HepG2 (cell line): ENCODE measurements around the gene LRIT2. TPM values are rescaled to one million over a fixed set of nuclear protein-coding genes. Genes with fewer than 3 reads are reported as not detected.

Source experiments
- ATAC-seq: fragments of 200-7000 bp; cut with Tn5 transposase; 3 replicates; pipeline ENCODE4 v1.9.1; 2020; ENCODE audit warnings: mild to moderate bottlenecking, moderate library complexity
- BruUV-seq: library from RNA; stranded (reverse); fragments of 400-500 nt; replicated peaks from 2 replicates; lab custom pipeline; 2021; lab: Mats Ljungman, UMichigan
- CTCF ChIA-PET: fragments of 300-600 bp; formaldehyde crosslinking; extraction: SDS; loops from one replicate; lab custom pipeline; 2021; ENCODE audit warnings: low total read pairs, inconsistent platforms, low intra/inter-chr PET ratio; lab: Yijun Ruan, JAX
- POLR2A ChIA-PET: fragments of 350-600 bp; sonication (Branson Sonifier 250); formaldehyde crosslinking; loops from one replicate; lab custom pipeline; 2020; ENCODE audit warnings: antibody characterized with exemption, inconsistent platforms; lab: Yijun Ruan, JAX
- DNase-seq: peaks from one replicate; pipeline ENCODE4 v3.0.0-alpha.2; 2015; ENCODE audit warnings: low spot score
- FAIRE-seq: peaks from 3 replicates; lab custom pipeline; 2011; peaks lifted over from hg19 to GRCh38; lab: Jason Lieb, UNC
- H2AFZ ChIP-seq: one replicate; pipeline ENCODE4 v1.6.1; 2011; ENCODE audit warnings: low read length, inconsistent platforms
- H3K27ac ChIP-seq: fragments of 300-600 bp; 3 replicates; pipeline ENCODE4 v1.8.0; 2011; ENCODE audit warnings: mixed run types, mild to moderate bottlenecking, mixed read lengths, low read length, inconsistent platforms; ENCODE audit not compliant: insufficient read depth; ENCODE audit errors: extremely low read length
- H3K27me3 ChIP-seq, 2 experiments: fragments of 200-600 bp in 1 of 2; 2 replicates in 1 of 2; 3 replicates in 1 of 2; pipeline versions ENCODE4 v1.6.0 to v1.8.0; 2011; ENCODE audit warnings: low read length in 2 of 2, mild to moderate bottlenecking in 2 of 2, moderate library complexity in 2 of 2, inconsistent platforms in 1 of 2; ENCODE audit not compliant: insufficient read depth in 2 of 2, control insufficient read depth in 1 of 2
- H3K36me3 ChIP-seq, 2 experiments: fragments of 200-600 bp in 1 of 2; replicated peaks in 1 of 2; 2 replicates in 1 of 2; 3 replicates in 1 of 2; pipeline versions ENCODE4 v1.5.1 to v1.8.0; 2011; ENCODE audit warnings: low read length in 2 of 2, inconsistent platforms in 1 of 2; ENCODE audit not compliant: insufficient read depth in 2 of 2, control insufficient read depth in 1 of 2
- H3K4me1 ChIP-seq: 2 replicates; pipeline ENCODE4 v1.5.1; 2012; ENCODE audit warnings: low read length, inconsistent platforms; ENCODE audit not compliant: insufficient read depth
- H3K4me2 ChIP-seq: 2 replicates; pipeline ENCODE4 v1.6.0; 2011; ENCODE audit warnings: low read depth, low read length, inconsistent platforms
- H3K4me3 ChIP-seq, 3 experiments: fragments of 200-600 bp in 1 of 3; sonication (generic), shearing (Covaris generic) in 1 of 3; replicated peaks in 1 of 3; 2 replicates each; pipeline ENCODE4 v1.5.1; 2011 to 2016; ENCODE audit warnings: low read length in 3 of 3, inconsistent platforms in 2 of 3, low read depth in 2 of 3, mild to moderate bottlenecking in 2 of 3, control low read depth in 1 of 3, mixed read lengths in 1 of 3; ENCODE audit not compliant: insufficient read depth in 1 of 3
- H3K79me2 ChIP-seq: one replicate; pipeline ENCODE4 v1.6.1; 2011; ENCODE audit warnings: low read length, inconsistent platforms; ENCODE audit not compliant: insufficient read depth
- H3K9ac ChIP-seq: 2 replicates; pipeline ENCODE4 v1.6.0; 2011; ENCODE audit warnings: mild to moderate bottlenecking, low read depth, low read length, inconsistent platforms; ENCODE audit not compliant: insufficient read depth
- H3K9me3 ChIP-seq: 2 replicates; pipeline ENCODE4 v1.5.1; 2012; ENCODE audit warnings: mild to moderate bottlenecking, low read length
- H4K20me1 ChIP-seq: 2 replicates; pipeline ENCODE4 v1.6.0; 2011; ENCODE audit warnings: inconsistent platforms, mild to moderate bottlenecking, low read length, moderate library complexity; ENCODE audit not compliant: insufficient read depth
- CREB1 ChIP-seq, 2 experiments: fragments of 450-650 bp in 1 of 2; IDR thresholded peaks; 2 replicates each; pipeline ENCODE4 v1.6.1; 2016 to 2017; ENCODE audit warnings: control low read depth in 1 of 2, mild to moderate bottlenecking in 1 of 2, missing compliant biosample characterization in 1 of 2, missing genetic modification characterization in 1 of 2
- ELF3 ChIP-seq: IDR thresholded peaks from 2 replicates; pipeline ENCODE4 v1.6.1; 2016; ENCODE audit warnings: missing genetic modification reagents, missing compliant biosample characterization
- ELF4 ChIP-seq: sonication (generic); formaldehyde crosslinking; IDR thresholded peaks from 2 replicates; pipeline ENCODE4 v1.5.0; 2020; ENCODE audit warnings: missing genetic modification reagents, mild to moderate bottlenecking, moderate library complexity, borderline replicate concordance
- GATA4 ChIP-seq: sonication (generic); IDR thresholded peaks from 2 replicates; pipeline ENCODE4 v1.6.1; 2016; ENCODE audit warnings: antibody characterized with exemption, low read depth, borderline replicate concordance
- NFIB ChIP-seq: sonication (generic); formaldehyde crosslinking; IDR thresholded peaks from 2 replicates; pipeline ENCODE4 v1.9.0; 2021; ENCODE audit warnings: missing genetic modification reagents, mild to moderate bottlenecking, borderline replicate concordance
- SNAI1 ChIP-seq: sonication (generic); formaldehyde crosslinking; IDR thresholded peaks from 2 replicates; pipeline ENCODE4 v1.5.0; 2020; ENCODE audit warnings: mild to moderate bottlenecking, missing genetic modification reagents, borderline replicate concordance
- ZNF10 ChIP-seq: sonication (generic); formaldehyde crosslinking; IDR thresholded peaks from 2 replicates; pipeline ENCODE4 v1.4.0; 2020; ENCODE audit warnings: mild to moderate bottlenecking, low read depth, missing genetic modification reagents, borderline replicate concordance
- ZNF563 ChIP-seq: sonication (generic); formaldehyde crosslinking; IDR thresholded peaks from 2 replicates; pipeline ENCODE4 v1.8.0; 2022; ENCODE audit warnings: mild to moderate bottlenecking, moderate library complexity, missing genetic modification reagents
- ZNF713 ChIP-seq: sonication (generic); formaldehyde crosslinking; IDR thresholded peaks from 2 replicates; pipeline ENCODE4 v1.4.0; 2020; ENCODE audit warnings: mild to moderate bottlenecking, missing genetic modification reagents
- WGBS: methylation state at CpG from one replicate; pipeline ENCODE4 v1.1.6; 2017; ENCODE audit warnings: low lambda C conversion rate; 5-methylcytosine and 5-hydroxymethylcytosine counted together
- in situ Hi-C: cut with HindIII; loops from 2 replicates; pipeline ENCODE4 v1.10.0; 2017; ENCODE audit warnings: low pct_unique_long_range_greater_than_20kb; ENCODE audit not compliant: extremely low pct_ligation_motif_present
- intact Hi-C: fragments of 100-400 bp; cut with micrococcal nuclease; formaldehyde crosslinking; loops from one replicate; pipeline ENCODE4 v1.10.0; 2022; ENCODE audit not compliant: unreplicated experiment
- polyA plus RNA-seq, 8 experiments: library from polyadenylated mRNA; depleted of rRNA in 3 of 8; stranded (reverse) in 7 of 8; unstranded in 1 of 8; fragments of >200 nt; fragmentation: Illumina TruSeq in 4 of 8; extraction: Trizol in 4 of 8; gene quantifications; 2 replicates each; pipeline versions ENCODE4 v1.2.1 to v1.2.3, GENCODE V29; 2011 to 2016; ENCODE audit warnings: low read depth in 4 of 8, missing spikeins in 1 of 8, mixed read lengths in 1 of 8; ENCODE audit not compliant: insufficient read depth in 1 of 8
- total RNA-seq, 5 experiments: library from RNA; depleted of rRNA; stranded (reverse); fragments of >200 nt; fragmentation: Illumina TruSeq; extraction: Trizol; gene quantifications; 2 replicates each; pipeline ENCODE4 v1.2.3, GENCODE V29; 2016; ENCODE audit warnings: low read depth in 1 of 5
- TF ChIP-seq, protein P1 (sequence below): sonication (generic); formaldehyde crosslinking; IDR thresholded peaks from 2 replicates; pipeline ENCODE4 v1.5.1; 2020; ENCODE audit warnings: missing genetic modification reagents, mild to moderate bottlenecking, borderline replicate concordance
- TF ChIP-seq, protein P2 (sequence below): sonication (generic); formaldehyde crosslinking; IDR thresholded peaks from 2 replicates; pipeline ENCODE4 v1.5.1; 2020; ENCODE audit warnings: missing genetic modification reagents, mild to moderate bottlenecking, borderline replicate concordance
- TF ChIP-seq, protein P3 (sequence below): sonication (generic); formaldehyde crosslinking; IDR thresholded peaks from 2 replicates; pipeline ENCODE4 v1.5.0; 2020; ENCODE audit warnings: mild to moderate bottlenecking, missing genetic modification reagents, borderline replicate concordance

The LRIT2 gene
- total and polyA plus RNA-seq, 2 of the 13 experiments (the other 11 are each of a cell fraction or from before 2014, with no cell fraction given), result not detected

DNA sequence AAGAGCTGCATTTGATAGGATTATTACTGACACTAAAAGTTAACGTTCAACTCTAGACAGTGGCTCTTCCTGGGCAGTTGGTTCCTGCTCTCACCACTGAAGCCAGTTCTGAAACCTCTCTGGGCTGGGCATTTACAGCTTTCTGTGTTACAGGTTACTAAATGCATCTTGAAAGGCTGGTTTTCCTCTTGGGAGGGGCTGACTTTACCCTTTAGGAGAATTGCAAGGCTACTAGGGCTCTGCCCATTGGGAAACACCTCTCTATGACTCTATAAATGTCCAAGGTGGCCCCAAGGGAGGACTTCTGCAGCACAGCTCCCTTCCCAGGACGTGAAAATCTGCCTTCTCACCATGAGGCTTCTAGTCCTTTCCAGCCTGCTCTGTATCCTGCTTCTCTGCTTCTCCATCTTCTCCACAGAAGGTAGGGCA is 51.8 kb downstream of the LRIT2 start, which contains the start of gene GPR15LG:
Gene GPR15LG (plus strand): TSS at position 301 of the 429 bp plus-strand sequence. CDS start 51 bp downstream, at position 352.
- no peak within 1 kb of the TSS; a peak in 1 of 6 replicates for H3K4me3 ChIP-seq
- H3K4me2 ChIP-seq, result peak within 1 kb of the TSS; percentile 49; the same call in 1 of the 2 replicates
- no peak within 1 kb of the TSS for H3K27ac ChIP-seq
- POLR2A ChIA-PET, result no interaction called here
- FAIRE-seq (no peak), DNase-seq (no peak), ATAC-seq (no peak)
- H3K79me2 ChIP-seq, result no peaks in the 10 kb centered on the region
- BruUV-seq, result no TSS peak
- no peak within 1 kb of the TSS for H2AFZ ChIP-seq
- TF ChIP-seq ZNF713 (CRISPR knock-in tag) (no peak), ZNF563 (CRISPR knock-in tag) (no peak), ZNF10 (CRISPR knock-in tag) (no peak), SNAI1 (CRISPR knock-in tag) (no peak), CREB1 (IDR thresholded peaks at IDR 0.05) (no peak), CREB1 (CRISPR knock-in tag; IDR thresholded peaks at IDR 0.05) (no peak), NFIB (CRISPR knock-in tag) (no peak), ELF4 (no peak), GATA4 (no peak), ELF3 (CRISPR knock-in tag) (no peak)
- TF ChIP-seq, protein P1, sequence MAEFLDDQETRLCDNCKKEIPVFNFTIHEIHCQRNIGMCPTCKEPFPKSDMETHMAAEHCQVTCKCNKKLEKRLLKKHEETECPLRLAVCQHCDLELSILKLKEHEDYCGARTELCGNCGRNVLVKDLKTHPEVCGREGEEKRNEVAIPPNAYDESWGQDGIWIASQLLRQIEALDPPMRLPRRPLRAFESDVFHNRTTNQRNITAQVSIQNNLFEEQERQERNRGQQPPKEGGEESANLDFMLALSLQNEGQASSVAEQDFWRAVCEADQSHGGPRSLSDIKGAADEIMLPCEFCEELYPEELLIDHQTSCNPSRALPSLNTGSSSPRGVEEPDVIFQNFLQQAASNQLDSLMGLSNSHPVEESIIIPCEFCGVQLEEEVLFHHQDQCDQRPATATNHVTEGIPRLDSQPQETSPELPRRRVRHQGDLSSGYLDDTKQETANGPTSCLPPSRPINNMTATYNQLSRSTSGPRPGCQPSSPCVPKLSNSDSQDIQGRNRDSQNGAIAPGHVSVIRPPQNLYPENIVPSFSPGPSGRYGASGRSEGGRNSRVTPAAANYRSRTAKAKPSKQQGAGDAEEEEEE (CRISPR knock-in tag), result no peak
- TF ChIP-seq, protein P2, sequence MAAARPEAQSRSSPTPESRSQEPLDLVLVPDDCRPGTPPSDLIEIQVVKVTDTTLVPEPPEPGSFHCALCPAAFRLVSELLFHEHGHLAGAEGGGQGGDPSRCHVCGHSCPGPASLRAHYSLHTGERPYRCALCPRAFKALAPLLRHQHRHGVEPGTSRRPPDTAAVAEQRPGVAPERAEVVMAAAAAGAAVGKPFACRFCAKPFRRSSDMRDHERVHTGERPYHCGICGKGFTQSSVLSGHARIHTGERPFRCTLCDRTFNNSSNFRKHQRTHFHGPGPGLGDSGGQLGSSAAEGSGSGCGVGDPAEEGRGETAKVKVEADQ (CRISPR knock-in tag), result no peak
- TF ChIP-seq, protein P3, sequence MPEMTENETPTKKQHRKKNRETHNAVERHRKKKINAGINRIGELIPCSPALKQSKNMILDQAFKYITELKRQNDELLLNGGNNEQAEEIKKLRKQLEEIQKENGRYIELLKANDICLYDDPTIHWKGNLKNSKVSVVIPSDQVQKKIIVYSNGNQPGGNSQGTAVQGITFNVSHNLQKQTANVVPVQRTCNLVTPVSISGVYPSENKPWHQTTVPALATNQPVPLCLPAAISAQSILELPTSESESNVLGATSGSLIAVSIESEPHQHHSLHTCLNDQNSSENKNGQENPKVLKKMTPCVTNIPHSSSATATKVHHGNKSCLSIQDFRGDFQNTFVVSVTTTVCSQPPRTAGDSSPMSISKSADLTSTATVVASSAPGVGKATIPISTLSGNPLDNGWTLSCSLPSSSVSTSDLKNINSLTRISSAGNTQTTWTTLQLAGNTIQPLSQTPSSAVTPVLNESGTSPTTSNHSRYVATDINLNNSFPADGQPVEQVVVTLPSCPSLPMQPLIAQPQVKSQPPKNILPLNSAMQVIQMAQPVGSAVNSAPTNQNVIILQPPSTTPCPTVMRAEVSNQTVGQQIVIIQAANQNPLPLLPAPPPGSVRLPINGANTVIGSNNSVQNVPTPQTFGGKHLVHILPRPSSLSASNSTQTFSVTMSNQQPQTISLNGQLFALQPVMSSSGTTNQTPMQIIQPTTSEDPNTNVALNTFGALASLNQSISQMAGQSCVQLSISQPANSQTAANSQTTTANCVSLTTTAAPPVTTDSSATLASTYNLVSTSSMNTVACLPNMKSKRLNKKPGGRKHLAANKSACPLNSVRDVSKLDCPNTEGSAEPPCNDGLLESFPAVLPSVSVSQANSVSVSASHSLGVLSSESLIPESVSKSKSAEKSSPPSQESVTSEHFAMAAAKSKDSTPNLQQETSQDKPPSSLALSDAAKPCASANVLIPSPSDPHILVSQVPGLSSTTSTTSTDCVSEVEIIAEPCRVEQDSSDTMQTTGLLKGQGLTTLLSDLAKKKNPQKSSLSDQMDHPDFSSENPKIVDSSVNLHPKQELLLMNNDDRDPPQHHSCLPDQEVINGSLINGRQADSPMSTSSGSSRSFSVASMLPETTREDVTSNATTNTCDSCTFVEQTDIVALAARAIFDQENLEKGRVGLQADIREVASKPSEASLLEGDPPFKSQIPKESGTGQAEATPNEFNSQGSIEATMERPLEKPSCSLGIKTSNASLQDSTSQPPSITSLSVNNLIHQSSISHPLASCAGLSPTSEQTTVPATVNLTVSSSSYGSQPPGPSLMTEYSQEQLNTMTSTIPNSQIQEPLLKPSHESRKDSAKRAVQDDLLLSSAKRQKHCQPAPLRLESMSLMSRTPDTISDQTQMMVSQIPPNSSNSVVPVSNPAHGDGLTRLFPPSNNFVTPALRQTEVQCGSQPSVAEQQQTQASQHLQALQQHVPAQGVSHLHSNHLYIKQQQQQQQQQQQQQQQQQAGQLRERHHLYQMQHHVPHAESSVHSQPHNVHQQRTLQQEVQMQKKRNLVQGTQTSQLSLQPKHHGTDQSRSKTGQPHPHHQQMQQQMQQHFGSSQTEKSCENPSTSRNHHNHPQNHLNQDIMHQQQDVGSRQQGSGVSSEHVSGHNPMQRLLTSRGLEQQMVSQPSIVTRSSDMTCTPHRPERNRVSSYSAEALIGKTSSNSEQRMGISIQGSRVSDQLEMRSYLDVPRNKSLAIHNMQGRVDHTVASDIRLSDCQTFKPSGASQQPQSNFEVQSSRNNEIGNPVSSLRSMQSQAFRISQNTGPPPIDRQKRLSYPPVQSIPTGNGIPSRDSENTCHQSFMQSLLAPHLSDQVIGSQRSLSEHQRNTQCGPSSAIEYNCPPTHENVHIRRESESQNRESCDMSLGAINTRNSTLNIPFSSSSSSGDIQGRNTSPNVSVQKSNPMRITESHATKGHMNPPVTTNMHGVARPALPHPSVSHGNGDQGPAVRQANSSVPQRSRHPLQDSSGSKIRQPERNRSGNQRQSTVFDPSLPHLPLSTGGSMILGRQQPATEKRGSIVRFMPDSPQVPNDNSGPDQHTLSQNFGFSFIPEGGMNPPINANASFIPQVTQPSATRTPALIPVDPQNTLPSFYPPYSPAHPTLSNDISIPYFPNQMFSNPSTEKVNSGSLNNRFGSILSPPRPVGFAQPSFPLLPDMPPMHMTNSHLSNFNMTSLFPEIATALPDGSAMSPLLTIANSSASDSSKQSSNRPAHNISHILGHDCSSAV (CRISPR knock-in tag), result no peak
- in situ Hi-C loops (no loop called here), intact Hi-C loops (no loop called here)
- H4K20me1 ChIP-seq, result no peaks in the 10 kb centered on the region
- 4% methylated on average over 2 of the region's 2 CpGs for WGBS
- no peaks in the 10 kb centered on the region for H3K36me3 ChIP-seq
- H3K27me3 ChIP-seq, result peaks cover 0 to 9% of the 10 kb centered on the region in 2 experiments; a peak in 3 of 5 replicates
- H3K9me3 ChIP-seq, result no peaks in the 10 kb centered on the region
- H3K4me1 ChIP-seq, result peaks cover 18% of the 10 kb centered on the region
- CTCF ChIA-PET, result no interaction called here
- no peak within 1 kb of the TSS for H3K9ac ChIP-seq
